Activated CD4-positive, alpha-beta T cell treated with anti-CD3 and anti-CD28 coated beads, Interleukin-2, amount 50 U/mL, for 24 hours (primary cell): ENCODE data around the gene PSMD13.

Experiments
- DNase-seq, 2 donors: peaks; one replicate each; pipeline ENCODE4 v3.0.0-alpha.2; 2020; ENCODE audit warnings: low read depth in 1 of 2, low spot score in 1 of 2

The PSMD13 gene

GRCh38 chr11:297586-298405, 61.0 kb downstream of the PSMD13 start:
- no peak for DNase-seq

- DNase-seq, result no peak
Observed at GRCh38 chr11:298406-299065, 61.8 kb downstream of the PSMD13 start.

DNA sequence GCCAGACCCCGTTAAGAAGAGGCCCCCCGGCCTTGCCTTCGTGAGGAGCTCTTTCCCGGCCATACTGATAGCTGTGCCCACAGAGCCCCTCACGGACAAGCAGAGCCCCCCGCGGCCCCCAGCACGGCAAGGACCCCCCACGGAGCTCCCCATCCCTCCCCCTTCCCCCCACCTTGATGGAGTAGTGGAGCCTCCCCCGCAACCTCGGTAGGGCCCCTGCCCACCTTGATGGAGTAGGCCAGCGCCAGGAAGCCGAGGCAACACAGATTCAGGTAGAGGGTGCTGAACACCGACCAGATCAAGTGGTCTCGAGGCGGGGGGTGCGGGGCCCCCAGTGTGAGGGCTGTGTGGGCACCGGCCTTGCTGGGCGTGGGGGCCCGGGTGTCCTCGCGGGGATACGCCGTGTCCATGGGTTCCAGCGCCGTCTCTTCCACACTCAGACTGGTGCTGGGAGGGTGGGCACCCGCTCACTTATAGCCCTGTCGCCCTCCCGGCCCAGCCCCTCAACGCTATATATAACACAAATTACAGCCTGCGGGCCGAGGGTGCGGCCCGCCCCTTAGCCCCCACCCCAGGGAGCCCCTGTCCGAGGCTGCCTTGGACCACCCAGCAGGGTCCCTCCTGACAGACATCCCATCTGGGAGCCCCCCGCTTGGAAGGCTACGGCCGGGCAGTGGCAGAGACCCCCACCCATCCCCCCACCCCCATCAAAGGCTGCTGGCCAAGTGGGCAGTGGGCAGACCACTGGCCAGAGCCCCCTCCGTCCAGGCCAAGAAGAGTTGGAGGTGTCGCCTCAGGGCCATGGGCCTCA, 62.5 kb downstream of the PSMD13 start, which contains the start of gene IFITM5:
Gene IFITM5 (minus strand): TSS at position 446 of the 811 bp plus-strand sequence. CDS start 36 bp downstream, at position 410.
- no peak for DNase-seq

DNA sequence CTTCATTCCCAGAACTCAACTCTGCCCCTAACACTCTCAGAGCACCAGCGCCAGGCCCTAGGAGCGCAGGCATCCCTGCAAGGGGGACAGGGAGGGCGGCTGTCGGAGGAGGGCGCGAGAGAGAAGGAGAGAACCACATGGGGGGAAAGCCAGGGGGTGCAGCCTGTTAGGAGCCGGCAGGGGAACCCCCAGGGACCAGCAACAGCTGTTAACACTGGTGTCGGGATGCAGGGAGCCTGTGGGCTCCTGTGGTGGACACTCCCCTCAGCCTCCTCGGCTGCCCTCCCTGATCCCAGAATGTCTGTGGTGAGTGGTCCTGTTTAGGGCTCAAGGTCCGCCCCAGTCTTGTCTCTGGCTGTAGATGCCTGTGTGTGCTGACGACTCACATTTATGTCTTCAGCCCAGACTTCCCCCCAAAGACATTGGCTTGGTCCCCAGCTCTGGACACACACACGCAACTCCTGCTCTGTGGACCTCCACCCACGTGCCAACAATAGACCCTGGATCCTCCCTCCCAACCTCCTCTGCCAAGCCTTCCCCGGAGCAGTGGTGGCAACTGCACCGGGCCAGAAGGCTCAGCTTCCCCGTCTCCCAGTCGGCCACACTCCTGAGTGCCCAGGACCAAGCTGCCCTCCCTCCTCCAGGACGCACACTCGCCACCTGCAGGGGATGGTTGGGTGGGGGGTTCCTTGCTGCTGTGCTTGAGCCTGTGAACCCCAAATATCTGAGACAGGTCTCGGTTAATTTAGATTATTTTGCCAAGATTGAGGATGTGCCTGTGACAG, 63.4 kb downstream of the PSMD13 start:
- no peak for DNase-seq
